ENCODE measurements around the gene FUT8. TPM values are rescaled to one million over a fixed set of nuclear protein-coding genes. Genes with fewer than 3 reads are reported as not detected.

FUT8 gene
- total RNA-seq, 1 donor from 2014 or later = 131 TPM

DNA sequence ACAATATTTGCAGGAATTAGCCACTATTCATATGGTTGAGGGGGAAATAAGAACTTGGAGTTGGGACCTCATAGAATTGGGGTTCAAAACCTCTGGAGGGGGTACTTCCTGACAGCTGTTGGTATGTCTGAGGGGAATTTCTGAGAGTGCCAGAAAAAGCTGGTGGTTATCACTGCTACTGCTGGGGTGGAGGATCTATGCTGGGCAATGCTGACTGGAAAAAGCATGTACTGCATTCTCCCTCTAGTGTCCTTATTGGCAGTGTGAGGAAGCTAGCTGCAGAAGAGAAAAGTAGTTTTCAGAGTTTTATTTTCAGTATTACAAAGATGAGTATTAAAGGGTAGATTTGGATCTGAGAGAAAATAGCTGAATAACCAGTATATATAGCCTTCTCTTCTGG, 88.8 kb downstream of the FUT8 start:
- H3K79me2 ChIP-seq (ENCODE audit: low read depth) = peaks cover 92% of the 10 kb centered on the region
- H3K9ac ChIP-seq = no peak overlapping the region
- no peak overlapping the region for H2AFZ ChIP-seq (replicated peaks)
- H3K9me3 ChIP-seq (ENCODE audit: low read depth) = no peaks in the 10 kb centered on the region
- H3K27ac ChIP-seq = no peak overlapping the region
- Mint-ChIP-seq H3K27me3 (ENCODE audit: insufficient read depth, low read depth) (no peaks in the 10 kb centered on the region), H3K9me3 (peaks cover 5% of the 10 kb centered on the region), H3K4me3 (no peak overlapping the region), H3K4me1 (no peaks in the 10 kb centered on the region), H3K36me3 (peaks cover 13% of the 10 kb centered on the region), H3K27ac (no peak overlapping the region)
- H3K4me3 ChIP-seq = no peak overlapping the region
- TF ChIP-seq EZH2 (IDR thresholded peaks at IDR 0.05) (no peak), EZH2phosphoT487 (IDR thresholded peaks at IDR 0.05) (no peak)
- TF ChIP-seq, protein P1, sequence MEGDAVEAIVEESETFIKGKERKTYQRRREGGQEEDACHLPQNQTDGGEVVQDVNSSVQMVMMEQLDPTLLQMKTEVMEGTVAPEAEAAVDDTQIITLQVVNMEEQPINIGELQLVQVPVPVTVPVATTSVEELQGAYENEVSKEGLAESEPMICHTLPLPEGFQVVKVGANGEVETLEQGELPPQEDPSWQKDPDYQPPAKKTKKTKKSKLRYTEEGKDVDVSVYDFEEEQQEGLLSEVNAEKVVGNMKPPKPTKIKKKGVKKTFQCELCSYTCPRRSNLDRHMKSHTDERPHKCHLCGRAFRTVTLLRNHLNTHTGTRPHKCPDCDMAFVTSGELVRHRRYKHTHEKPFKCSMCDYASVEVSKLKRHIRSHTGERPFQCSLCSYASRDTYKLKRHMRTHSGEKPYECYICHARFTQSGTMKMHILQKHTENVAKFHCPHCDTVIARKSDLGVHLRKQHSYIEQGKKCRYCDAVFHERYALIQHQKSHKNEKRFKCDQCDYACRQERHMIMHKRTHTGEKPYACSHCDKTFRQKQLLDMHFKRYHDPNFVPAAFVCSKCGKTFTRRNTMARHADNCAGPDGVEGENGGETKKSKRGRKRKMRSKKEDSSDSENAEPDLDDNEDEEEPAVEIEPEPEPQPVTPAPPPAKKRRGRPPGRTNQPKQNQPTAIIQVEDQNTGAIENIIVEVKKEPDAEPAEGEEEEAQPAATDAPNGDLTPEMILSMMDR (IDR thresholded peaks at IDR 0.05) = no peak
- no peak overlapping the region for H3K4me2 ChIP-seq
- H3K27me3 ChIP-seq = no peaks in the 10 kb centered on the region
- H4K20me1 ChIP-seq (ENCODE audit: low read depth) = no peaks in the 10 kb centered on the region
- H3F3A ChIP-seq (ENCODE audit: low read depth) = no peaks in the 10 kb centered on the region
- no peaks in the 10 kb centered on the region for H3K36me3 ChIP-seq
- no peaks in the 10 kb centered on the region for H3K4me1 ChIP-seq
- DNase-seq (ENCODE audit: low spot score) = no peak

DNA sequence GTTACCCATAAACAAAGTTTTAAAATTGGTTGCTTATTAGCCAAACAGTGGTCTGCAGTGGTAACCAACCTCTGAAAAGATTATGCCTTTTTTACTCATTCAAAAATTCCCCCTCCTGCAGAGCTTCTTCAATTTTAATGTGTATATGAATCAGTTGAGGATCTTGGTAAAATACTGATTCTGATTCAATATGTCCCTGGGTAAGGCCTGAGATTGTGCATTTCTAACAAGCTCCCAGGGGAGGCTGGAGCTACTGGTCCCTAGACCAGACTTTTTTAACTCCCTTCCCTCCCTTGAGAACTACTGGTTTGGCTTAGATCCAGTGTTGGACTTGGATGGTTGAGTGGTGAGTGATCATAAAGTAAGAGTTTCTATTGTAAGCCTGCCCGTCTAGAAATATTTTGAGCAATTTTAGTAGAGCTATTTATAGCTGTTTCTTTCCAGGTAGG, 90.2 kb downstream of the FUT8 start:
- Histone ChIP-seq H3K4me3 (no peak overlapping the region), H3K4me1 (no peaks in the 10 kb centered on the region), H2AFZ (replicated peaks) (no peak overlapping the region), H3K9ac (no peak overlapping the region), H4K20me1 (ENCODE audit: low read depth) (no peaks in the 10 kb centered on the region), H3K79me2 (ENCODE audit: low read depth) (peaks cover 92% of the 10 kb centered on the region), H3F3A (ENCODE audit: low read depth) (no peaks in the 10 kb centered on the region), H3K36me3 (no peaks in the 10 kb centered on the region), H3K9me3 (ENCODE audit: low read depth) (no peaks in the 10 kb centered on the region), H3K27me3 (no peaks in the 10 kb centered on the region), H3K4me2 (no peak overlapping the region), H3K27ac (no peak overlapping the region)
- no peaks in the 10 kb centered on the region for H3K4me1 Mint-ChIP-seq
- TF ChIP-seq, protein P1 (IDR thresholded peaks at IDR 0.05) = no peak
- TF ChIP-seq EZH2phosphoT487 (IDR thresholded peaks at IDR 0.05) = no peak
- H3K27me3 Mint-ChIP-seq (ENCODE audit: insufficient read depth, low read depth) = no peaks in the 10 kb centered on the region
- DNase-seq (ENCODE audit: low spot score) = no peak
- H3K4me3 Mint-ChIP-seq = no peak overlapping the region
- H3K36me3 Mint-ChIP-seq = peaks cover 18% of the 10 kb centered on the region
- no peak overlapping the region for H3K27ac Mint-ChIP-seq
- H3K9me3 Mint-ChIP-seq = peaks cover 10% of the 10 kb centered on the region

DNA sequence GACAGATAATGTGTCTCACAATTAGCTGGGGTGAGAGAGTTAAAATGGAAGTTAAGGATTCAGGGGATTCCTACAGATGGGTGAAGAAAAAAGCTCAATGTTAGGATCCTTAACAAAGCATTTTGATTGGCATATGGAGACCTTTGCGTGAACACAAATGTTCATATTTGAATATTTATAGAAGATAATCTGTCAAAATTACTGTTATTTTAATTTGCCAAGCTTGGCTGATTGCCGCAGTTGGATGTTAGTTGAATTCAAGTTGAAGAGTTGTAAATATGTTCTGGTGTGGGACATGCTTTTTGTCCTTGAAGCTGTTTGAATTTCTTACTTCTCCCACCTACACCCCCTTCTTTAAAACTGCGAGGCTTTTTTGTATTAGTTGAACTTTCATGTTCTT, 91.2 kb downstream of the FUT8 start:
- no peak overlapping the region for H3K9ac ChIP-seq
- Mint-ChIP-seq H3K27ac (no peak overlapping the region), H3K4me1 (no peaks in the 10 kb centered on the region), H3K27me3 (ENCODE audit: insufficient read depth, low read depth) (no peaks in the 10 kb centered on the region), H3K9me3 (peaks cover 18% of the 10 kb centered on the region), H3K4me3 (no peak overlapping the region), H3K36me3 (peaks cover 22% of the 10 kb centered on the region)
- H3K4me1 ChIP-seq = no peaks in the 10 kb centered on the region
- H3K4me3 ChIP-seq = no peak overlapping the region
- peak overlapping the region; percentile 3 for H3K27ac ChIP-seq
- no peak overlapping the region for H3K4me2 ChIP-seq
- H3F3A ChIP-seq (ENCODE audit: low read depth) = no peaks in the 10 kb centered on the region
- H3K79me2 ChIP-seq (ENCODE audit: low read depth) = peaks cover 91% of the 10 kb centered on the region
- H2AFZ ChIP-seq (replicated peaks) = no peak overlapping the region
- TF ChIP-seq EZH2 (IDR thresholded peaks at IDR 0.05) (no peak), EZH2phosphoT487 (IDR thresholded peaks at IDR 0.05) (no peak)
- TF ChIP-seq, protein P1 (IDR thresholded peaks at IDR 0.05) = no peak
- H3K9me3 ChIP-seq (ENCODE audit: low read depth) = no peaks in the 10 kb centered on the region
- no peaks in the 10 kb centered on the region for H3K36me3 ChIP-seq
- no peak for DNase-seq (ENCODE audit: low spot score)
- no peaks in the 10 kb centered on the region for H4K20me1 ChIP-seq (ENCODE audit: low read depth)
- H3K27me3 ChIP-seq = no peaks in the 10 kb centered on the region

All from neural progenitor cell (in vitro differentiated cells).